8988T (cell line): ENCODE measurements around the gene UBQLN3.

Experiments
- DNase-seq: peaks from one replicate; pipeline ENCODE4 v3.0.0; 2011

Gene UBQLN3

DNA sequence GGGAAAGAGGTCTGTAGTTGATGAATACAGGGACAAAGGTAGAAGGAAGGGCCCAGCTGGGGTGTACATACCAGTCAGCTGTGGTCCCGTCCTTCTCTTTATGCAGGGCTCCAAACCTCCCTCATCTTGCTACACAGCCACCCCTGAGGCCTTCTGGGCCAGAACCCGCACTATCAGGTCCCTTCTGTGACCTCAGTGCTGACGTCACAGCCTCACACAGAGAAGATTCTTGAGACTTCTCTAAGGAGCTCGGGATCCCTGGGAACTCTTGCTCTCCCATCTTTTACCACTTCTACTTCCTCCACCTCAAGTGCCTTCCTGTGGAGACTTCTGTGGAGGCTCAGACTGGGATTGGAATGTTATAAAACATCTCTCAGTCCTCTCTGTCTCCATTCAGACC lies at the start of gene UBQLN3:
Gene UBQLN3, minus strand, starts transcription at position 155 of the 400 bp plus-strand sequence. CDS start 399 bp downstream, outside the sequence.
- DNase-seq: no peak

DNA sequence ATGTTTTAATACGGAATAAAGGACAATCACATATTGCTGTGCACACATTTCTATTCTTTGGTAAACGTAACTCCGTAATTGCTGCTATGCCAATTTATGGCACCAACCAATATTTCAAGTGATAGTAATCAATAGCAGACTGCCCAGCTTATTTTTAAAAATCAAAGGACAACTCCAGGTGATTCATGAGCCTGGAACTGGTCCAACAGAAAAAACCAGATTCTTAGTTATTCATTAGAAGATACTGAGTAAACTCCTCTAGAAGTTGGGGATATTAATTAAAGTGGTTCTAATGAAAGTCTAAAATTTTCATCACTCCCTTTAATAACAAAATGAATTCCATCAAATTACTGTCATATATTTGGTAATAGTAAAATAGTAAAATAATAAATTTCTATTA lies 48.0 kb upstream of the UBQLN3 start:
- DNase-seq: no peak

DNA sequence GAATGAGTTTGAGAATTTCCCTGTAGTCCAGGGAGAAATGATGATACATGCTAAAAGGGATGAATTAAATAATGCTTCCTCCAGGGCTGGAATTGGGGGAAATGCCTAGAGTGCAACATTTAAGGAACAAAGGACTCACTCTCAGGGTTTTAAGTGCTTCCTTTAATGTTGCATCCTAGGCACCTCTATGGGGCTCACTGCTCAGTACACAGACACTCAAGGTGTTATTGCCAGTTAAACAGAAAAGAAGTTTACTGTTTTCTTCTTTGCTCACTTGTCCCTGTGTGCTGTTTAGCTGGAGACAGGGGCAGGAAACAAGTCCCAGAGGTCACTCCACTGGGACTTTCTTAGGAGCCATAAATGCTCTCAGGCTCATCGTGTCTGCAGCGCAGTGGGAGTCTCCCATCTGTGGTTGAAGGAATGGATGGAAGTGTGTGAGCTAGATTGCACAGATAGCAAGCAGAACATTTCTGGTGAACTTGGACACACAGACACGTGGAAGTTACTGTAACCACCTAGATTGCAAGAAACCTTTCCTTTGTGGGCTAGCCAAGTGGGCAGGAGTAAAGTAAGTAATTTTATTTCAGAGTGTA lies 46.9 kb upstream of the UBQLN3 start:
- no peak for DNase-seq

DNA sequence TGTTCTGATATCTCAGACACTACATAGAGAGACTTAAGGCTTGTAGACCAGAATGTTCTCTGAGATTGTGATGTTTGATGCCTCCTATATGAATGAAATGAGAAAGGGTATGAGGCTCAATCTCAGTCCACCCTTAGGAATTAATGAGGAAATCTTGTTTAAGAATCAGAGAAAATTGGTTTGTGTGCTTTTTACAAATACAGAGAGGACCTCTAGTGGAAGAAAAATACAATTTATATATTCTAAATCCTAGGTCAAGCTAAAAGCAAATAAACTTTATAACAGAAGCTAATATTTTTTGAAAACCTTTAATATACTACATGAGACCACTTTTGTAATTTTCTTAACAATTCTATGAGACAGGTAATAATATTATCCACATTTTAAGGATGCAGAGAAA lies 43.6 kb upstream of the UBQLN3 start:
- no peak for DNase-seq

DNA sequence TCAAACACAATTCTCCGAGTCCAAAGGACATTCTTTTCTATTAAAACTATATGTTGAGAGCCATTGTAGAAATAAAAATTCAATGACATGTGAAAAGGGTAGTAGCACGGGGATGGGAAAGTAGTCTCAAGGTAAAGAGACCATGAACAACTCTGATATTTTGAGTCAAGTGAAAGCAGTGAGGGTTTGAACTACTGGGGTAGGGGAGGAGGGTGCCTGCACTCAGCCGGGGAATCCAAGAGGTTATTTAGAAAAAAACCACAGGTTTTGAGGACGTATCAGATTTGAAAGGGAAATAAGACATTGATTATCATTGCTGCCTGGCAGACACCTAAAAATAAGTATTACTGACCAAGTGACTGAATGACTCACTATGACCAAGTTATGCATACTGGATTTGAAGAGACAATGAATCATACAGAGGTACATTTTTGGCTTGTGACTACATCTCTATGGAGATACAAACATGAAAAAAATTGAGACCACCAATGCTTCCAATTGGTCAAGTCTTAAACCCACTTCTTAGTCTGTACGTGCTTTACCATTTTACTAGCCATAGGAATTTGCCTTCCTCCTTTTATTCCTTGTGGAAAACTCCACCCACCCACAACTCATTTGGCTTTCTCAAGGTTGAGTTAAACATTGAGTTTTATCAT lies 40.8 kb upstream of the UBQLN3 start:
- DNase-seq: no peak

DNA sequence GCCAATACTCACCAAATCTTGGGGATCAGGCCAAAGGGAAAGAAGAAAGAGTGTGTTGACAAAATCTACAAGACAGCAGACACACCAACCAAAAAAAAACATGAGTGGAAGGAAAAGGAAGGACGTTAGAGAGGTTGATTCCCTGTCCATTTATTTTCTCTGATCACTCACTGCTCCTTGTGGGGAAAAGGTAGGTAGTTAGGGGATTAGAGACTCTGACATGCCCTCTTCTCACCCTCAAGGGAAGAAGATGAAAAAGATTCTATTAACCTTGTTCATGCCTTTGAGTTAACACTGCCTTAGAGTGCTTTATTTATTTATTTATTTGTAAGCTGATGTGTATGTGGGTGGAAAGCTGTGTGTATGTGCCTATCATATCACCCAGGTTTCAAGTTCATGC lies 38.7 kb upstream of the UBQLN3 start, which contains the start of gene OR52H1:
Gene OR52H1, minus strand, starts transcription at position 101 of the 400 bp plus-strand sequence. CDS start 3,035 bp downstream, outside the sequence.
- DNase-seq: no peak

DNA sequence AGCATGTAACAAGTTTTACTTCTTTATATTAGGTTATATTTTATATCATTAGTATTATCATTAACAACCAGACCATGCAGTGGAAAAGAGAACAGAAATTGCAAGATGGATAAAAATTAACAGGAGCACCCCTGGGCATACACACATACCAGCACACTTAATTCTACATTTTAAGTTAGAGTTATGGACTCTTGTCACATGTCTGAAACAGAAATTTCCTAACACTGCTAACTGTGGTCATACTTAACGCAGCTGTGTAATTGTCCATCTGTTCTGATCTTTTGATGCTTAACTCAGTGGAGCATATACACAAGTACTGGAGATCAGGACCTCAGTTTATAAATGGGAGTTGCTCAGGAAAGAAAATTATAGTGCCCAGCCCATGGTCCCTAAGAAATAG lies 38.2 kb upstream of the UBQLN3 start:
- no peak for DNase-seq

DNA sequence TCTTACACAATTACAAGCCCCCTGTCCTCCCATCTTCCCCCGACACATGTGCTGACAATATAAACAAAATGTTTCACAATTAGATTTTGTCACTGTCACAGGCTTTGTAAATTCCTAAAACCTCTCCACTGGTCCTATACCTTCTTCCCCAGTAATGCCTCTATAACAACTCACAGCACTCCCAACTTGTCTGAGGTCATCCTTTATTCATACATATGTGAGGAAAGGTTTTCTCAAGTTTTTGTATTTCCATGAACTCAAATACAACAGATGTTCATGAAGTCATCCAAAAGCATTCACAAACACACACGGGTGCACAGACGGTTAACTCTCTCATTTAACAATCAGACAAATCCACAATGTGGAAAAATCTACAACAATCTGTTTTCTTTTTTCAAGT lies 36.7 kb upstream of the UBQLN3 start:
- no peak for DNase-seq

DNA sequence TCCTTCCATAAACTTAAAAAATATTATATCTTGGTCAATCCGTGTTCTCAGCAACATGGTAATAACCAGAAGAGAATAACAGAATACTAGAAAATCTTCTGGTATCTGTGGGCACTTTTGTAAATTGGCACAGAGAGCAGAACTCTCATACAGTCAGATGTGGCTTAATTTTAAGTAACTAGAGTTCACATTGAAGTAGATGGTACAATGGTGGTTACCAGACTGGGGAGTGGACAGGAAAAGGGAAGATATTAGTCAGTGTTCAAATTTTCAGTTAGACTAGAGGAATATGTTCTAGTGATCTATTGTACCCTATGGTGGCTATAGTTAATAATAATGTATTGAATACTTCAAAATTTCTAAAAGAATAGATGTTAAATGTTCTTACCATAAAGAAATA lies 31.7 kb upstream of the UBQLN3 start:
- DNase-seq: no peak

DNA sequence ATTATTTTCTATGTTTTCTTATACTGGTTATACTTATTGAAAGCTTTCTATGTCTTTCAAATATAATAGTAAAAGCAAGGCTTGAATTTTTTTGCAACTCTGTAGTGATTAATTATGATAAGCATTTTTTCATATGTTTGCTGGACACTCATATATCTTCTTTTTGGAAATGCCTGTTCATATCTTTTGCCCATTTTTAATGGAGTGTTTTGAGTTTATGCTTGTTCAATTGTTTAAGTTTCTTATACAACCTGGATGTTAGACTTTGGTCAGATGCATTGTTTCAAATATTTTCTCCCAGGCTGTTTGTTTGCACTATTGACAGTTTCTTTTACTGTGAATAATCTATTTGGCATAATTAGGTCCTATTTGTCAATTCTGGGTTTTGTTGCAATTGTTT lies 26.7 kb upstream of the UBQLN3 start:
- no peak for DNase-seq

DNA sequence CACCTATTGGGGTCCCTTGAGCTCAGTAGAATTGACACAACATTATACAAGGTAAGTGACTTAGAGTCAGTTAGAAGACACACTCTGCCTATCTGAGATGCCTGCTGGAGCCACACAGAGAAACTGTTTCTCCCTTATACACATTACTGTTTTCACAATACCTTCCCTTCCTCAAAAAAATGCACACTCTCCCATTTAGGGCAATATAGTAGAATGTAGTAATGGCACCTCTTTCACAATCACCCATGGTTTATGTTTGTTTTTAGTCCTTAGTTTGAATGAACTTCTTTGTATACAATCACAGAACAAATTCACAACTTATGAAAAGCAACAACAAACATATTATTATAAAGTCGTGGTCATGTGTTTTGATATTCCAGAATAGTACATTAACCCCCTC lies 24.3 kb upstream of the UBQLN3 start:
- no peak for DNase-seq

DNA sequence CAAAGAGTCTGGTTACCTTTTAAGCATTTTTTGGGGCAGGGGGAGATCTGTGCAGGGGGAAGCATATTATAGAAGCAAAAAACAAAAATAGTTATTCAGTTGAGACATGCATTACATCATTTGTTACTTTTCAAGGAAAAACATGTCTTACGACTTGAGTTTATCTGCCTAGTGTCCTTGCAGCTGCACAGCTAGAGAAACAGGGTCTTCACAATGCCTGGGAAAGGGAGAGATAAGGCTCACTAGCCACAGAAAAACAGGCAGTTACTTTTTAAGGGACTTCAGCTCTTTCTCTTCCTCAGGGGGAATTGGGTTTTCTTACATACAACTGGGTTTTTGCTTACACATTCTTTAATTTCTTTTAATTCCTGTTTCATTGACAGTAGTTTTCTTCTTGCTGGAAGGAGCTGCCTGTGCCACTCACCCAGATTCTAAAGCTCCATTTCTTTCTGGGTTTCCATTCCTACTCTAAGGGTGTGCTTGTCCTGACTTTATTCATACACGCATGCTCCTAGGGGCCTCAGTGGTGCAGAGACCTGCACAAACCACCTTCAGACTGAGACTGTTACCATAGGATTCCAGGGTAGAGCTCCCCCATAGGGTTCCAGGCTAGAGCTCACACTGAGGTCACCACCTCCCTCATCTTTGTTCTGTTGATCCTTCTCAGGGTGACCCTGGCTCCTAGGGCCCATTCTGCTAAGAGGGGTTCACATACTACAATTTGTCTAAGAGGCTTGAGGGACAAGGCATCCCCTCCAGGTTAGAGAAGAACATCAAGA lies 21.5 kb upstream of the UBQLN3 start:
- DNase-seq: no peak

DNA sequence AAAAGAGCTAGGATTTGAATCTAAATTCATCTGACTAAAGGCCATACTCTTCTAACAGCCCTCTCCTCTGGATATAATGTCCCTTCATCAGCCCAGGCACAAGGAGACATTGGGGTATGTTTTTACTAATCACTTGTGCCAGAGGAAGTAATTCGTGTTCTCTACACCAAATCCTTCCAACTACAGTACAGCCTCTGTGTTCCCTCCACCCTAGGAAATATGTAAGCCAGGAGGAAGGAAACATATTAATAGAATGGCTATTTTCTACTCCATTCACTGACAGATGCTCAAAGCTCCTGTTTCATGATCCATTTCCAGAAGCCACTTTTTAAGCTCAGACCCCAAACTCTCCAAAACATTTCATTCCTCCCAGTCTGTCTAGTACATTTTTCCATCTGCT lies 18.7 kb upstream of the UBQLN3 start:
- DNase-seq: no peak

DNA sequence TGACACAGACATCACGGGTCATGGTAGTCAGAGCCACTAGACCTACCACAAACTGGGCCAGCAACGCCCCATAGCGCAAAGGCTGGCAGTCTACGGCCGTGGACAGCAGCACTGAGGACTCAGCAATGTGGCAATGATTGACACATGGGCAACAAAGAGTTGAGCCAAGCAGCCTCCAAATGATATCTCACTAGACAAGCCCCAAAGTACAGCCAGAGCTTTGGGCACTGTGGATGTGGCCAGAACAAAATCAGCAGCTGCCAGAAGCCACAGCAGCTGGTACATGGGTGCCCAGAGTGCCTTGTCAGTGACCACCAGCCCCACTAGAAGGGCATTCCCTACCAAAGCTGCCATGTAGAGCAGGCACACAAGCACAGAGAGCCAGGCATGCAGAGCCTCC lies 18.0 kb upstream of the UBQLN3 start:
- no peak for DNase-seq

DNA sequence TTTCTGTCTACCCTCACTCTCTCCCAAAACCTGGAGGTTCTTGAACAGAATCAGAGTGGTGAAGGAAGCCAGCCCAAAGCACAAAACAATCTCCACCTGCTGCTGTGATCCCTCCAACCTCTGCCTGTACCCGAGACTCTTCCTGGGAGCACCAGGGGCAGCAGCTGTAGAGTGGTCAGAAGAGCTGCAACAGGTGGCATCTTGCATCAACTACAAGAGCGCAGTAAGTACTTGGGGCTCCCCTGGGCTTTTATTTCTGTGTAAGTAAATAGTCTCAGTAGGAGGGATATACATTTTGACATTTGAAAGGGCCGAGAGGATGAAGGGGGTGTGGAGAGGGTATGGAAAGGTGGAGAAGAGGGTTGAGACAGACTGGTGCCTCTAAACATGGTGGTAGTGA lies 15.0 kb upstream of the UBQLN3 start:
- DNase-seq: no peak

DNA sequence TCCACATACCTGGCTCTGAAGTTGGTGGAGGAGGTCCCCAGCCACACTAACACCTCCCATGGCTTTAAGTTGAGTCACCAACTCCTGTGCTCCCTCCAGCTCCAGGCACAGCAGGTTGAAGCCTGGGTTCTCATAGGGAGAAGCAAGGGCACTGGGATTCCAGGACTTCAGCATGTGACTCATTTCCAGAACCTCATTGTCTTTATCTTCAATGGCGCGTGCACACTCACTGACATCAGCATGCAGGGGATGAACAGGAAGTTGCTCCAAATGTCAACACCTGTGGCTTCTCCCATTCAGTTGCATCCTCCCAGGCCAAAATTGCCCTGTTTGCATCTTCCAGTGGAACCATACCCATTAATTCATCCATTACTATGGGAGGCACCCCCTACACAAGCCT lies 12.6 kb upstream of the UBQLN3 start:
- DNase-seq: no peak

DNA sequence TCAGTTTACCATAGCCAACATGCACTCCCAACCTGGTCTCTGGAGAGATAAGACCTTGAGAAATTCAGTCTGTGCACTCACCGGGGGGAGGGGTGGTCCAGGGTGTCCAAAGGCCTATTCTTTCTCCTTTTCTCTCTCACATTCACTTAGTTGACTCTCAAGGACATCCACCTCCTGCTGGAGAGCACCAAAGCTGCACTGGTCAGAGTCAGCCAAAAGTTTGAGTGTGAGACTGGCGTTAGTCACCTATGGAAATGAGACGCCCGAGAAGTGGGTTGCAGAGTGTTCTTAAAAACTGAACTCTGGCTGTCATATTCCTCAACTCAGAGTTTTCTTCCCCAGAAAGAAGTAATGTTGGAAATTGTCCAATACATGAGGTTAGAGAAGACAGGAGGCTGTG lies 11.8 kb upstream of the UBQLN3 start:
- no peak for DNase-seq

DNA sequence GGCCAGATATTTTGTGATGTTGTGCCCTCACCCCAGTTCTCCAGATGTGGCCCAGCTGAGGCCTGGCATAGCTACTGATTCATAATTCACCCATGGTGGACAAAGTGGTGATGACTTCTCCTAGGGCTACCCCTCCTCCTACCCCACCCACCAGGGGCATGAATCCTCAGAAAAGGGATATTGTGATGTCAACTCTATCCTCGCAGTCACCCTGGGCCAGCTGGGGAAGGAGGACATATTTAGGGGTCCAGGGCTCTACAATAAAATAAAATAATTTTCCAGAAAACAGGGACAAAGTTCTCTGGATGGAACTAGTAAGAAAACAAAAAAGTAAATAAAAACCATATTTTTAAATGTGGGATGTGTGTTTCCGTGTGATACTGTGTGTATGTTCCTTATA lies 6.8 kb upstream of the UBQLN3 start, which contains the start of gene UBQLNL:
Gene UBQLNL, minus strand, starts transcription at position 101 of the 400 bp plus-strand sequence. CDS start 258 bp downstream, outside the sequence.
- no peak for DNase-seq

DNA sequence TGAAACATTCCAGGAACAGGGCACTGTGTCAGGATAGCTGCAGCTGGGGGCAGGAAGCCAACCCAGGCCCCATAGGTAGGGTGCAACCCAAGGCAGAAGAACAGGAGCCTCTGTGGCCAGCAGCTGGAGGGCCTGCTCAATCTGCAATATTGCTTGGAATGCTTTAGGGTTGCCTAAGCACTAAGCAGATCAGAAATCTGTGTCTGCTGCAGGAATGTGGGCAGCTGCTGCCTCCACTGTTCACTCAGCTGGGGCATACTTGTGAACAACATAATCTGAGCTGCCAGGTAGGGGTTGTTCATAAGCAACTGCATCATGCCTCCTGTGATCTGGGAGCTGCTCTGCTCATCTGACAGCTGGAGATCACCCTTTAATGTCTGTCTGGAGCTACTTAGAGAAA lies 5.1 kb upstream of the UBQLN3 start:
- DNase-seq: no peak

DNA sequence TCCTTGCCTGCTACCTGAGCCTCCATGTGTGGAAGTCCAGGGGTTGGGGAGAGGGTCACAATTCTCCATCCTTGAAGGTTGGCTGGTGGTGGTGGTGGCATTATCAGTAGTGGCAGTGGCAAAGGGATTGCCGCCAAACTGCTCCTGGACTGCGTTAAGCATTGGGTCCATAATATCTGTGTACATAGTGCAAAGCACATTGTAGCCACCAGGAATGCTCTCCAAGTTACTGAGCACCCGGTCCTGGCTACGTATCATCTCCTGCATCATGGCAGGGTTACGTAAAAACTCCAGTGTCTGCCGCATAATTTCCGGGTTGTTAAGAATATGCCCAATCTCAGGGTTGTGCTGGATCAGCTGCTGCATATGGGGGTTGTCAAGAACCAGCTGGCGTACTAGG lies 1.2 kb downstream of the UBQLN3 start:
- no peak for DNase-seq

DNA sequence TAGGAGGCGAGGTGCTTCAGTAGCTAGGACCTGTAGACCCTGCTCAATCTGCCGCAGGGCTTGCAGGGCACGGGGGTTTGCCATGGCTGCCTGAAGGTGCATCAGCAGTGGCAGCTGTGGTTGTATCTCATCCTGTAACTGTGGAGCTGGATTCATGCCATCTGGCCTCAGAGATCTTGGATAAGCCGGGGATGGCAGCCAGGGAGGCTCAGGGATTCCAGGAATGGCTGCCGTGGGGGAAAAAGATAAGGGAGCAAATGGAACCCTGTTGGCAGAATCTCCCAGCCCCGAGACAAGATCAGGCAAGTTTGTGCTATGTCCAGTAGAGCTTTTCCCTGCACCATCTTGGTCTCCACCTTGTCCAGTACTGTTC lies 1.8 kb downstream of the UBQLN3 start:
- DNase-seq: no peak

DNA sequence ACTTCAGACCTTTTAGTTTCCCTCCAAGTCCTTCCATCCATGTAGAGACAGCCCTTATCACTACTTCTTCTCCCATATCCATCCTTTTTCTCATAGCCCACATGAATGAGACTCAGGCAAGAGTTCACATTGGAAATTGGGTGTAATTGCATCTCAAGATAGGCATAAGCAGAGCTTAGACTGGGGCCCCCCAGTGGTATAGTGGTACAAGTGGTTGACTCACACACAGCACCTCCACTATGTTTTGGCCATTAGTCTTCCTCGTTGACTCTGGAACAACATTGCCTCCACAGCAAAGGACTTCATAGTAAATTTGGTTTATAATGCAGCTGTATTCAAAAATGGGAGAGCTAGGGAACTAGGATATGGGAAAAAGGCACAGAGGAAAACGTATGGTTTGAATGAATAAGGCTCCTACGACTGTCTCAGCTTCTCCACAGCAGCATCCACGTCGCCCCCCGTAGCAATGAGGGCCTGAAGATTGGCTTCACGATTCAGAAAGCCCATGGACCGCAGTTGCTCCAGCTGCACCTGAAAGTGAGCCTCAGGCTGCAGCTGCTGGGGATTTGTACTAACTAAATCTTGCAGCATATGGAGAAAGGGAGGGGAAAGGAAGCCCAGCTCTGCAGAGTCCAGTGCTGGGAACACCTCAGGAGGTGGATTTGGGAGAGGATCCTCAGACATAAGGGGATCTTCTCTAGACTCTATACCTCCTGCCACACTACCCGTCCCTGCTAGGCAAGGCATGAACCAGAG lies 2.4 kb downstream of the UBQLN3 start:
- no peak for DNase-seq

DNA sequence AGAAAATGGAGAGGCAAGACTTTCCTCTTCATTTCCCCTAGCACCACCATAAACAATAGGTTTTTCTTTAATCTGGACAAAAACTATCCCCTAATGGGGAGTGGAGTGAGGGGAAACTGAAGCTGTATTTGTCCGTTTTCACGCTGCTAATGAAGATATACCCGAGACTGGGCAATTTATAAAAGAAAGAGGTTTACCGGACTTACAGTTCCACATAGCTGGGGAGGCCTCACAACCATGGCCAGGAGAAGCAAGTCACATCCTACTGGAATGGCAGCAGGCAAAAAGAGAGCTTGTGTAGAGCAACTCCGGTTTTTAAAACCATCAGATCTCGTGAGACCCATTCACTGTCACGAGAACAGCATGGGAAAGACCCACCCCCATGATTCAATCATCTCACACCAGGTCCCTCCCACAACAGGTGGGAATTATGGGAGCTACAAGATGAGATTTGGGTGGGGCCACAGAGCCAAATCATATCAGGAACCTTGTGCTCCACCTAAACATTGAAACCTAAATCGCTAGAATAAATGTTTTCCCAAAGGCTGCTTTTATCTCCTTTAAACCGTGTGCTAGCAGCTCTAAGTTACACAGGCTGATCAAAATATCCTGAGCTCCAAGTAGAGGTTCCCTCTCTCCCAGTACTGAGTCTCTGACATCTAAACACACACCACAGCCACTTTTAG lies 4.3 kb downstream of the UBQLN3 start:
- DNase-seq: no peak
